HG03097 (cell line): ENCODE data around the gene ACADVL.

Experiments used
- ATAC-seq: cut with Tn5 transposase; IDR thresholded peaks from one replicate; pipeline ENCODE4 v1.9.1; 2021; ENCODE audit not compliant: unreplicated experiment, low FRiP score

ACADVL gene

DNA sequence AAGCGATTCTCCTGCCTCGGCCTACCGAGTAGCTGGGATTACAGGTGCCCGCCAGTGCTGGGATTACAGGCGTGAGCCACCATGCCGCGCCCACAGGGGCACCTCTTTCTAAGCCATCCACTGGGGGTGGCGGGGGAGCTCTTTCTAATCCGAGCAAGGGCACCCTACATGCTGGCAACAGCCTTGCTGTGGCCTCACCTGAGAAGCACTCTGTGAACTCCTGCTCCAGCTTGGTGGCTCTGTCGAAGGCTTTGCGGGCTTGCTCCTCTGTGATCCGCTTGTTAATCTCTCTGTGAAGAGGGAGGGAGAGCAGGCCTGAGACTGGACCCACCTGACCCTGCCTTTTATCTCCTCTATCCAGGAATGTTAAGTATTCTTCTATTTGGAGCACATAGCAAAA is 28.7 kb upstream of the ACADVL start:
- no peak for ATAC-seq

DNA sequence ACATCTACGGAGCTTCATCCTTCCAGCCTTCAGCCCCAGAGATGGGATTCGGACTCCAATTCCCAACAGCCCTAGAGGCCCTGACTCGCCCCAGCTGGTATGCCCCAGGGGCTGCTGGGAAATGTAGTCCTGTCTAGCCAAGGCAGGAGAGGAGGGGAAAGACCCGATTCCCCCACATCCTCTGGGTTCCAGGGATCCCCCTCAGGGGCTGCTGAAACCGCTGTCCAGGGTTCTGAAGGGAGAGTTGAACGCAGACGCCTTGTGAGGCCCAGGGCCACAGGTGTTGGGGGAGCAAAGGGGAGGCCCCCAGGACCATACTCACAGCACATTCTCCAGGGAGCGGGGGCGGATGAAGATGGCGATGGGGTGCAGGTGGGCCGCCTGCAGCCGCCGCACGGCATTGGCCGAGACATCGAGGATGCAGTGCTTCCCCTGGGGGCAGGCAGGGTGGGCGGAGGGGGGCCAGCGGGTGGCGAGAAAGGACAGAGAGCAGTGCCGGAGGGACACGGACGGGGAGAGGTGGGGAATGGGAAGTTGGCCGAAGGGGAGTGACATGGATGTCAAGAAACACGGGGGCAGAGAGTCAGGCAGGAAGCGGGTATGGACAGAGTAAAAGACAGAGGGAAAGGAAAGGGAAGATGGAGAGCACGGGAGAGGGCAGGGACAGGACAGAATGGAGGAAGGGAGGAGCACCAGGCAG is 28.0 kb upstream of the ACADVL start:
- no peak for ATAC-seq

DNA sequence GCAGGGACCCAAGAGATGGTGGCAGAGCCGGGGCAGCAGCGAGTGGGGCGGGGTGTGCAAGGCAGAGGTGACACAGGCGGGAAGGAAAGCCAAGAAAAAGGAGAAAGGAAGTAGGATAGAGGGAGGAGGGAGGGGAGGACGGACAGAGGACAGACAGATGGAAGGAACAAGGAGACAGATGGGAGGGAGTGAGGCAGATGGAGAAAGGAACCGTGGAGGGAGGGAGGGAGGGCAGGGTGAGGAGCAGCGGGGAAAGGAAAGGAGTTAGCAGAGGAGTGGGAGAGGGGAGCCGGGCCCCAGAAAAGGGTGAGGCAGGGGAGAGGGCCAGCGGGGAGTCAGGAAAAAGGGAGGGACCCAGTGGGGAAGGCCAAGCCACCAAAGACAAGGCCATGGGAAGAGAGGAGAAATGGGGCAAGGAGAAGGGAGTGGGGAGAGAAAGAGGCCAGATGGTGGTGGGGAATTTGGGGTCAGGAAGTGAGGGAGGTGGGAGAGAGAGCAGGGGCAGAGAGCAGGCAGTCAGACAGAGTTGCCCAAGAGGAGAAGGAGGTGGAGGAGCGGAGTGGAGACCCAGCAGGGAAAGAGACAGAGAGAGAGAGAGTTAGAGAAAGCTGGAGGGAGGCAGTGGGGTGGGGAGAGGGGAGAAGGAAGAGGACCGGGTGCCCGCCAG is 27.3 kb upstream of the ACADVL start:
- ATAC-seq: no peak

DNA sequence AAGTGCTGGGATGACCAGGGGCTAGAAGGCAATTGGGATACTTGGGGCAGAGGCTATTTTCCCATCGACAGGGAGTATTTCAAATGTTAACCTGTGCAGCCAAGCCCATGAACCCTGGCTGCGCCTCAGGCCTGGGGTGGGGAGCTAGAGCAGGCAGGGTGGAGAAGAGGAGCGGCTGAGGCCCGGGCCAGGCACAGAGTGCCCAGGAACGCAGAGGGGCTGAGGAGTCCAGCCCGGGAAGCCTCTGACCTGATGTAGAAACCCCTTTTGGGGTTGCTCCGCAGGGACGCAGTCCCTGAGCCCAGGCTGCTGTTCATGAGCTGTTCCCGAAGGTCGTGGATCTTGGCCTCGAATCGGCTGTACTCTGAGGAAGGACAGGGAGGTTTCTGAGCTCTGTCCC is 23.8 kb upstream of the ACADVL start:
- no peak for ATAC-seq

DNA sequence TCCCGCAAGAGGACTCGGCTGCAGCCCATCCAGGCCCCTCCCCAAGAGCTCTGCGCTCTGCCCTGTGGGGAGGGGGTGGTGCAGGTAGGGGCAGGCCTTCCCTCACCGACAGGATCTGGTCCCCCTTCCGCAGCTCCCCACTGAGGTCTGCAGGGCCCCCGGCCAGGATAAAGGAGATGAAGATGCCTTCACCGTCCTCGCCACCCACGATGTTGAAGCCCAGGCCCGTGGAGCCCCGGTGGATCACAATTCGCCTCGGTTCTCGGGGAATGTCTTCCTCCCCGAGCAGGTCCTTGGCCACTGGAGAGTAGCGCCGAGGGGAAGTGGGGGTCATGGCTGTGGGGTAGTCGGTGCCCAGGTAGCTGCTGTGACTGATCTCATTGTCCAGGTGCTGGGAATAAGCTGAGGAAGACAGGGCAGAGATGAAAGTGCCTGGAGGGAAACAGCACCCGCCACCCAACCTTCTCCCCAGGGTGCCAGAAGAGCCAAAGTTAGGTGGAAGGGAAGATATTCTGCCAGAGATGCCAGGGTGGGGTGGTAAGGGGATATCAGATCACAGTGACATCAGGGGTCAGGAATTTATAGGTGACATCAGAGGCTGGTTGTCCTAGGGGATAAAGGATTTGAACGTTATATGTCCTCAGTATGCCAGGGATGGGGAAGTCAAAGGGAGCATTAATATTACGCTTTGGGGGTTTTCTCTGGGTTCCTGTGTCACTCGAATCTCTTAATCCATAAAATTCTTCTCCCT is 22.9 kb upstream of the ACADVL start:
- no peak for ATAC-seq

DNA sequence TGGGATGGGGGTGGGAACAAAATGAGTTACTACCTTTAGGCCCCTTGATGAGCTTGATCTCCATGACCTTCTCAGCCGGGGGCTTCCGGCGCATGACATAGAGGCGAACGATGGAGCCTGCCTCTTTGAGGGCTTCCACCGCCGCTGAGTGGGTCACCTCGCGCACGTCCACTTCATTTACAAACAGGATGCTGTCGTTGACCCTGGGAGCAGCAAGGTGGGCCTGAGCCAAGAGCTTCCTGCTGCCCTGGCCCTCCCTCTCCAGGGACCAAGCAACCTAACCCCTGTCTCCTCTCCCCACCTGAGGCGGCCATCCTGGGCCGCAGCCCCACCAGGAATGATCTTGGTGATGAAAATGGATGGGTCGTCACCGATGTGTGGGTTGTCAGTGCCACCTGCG is 16.3 kb upstream of the ACADVL start:
- ATAC-seq: no peak

DNA sequence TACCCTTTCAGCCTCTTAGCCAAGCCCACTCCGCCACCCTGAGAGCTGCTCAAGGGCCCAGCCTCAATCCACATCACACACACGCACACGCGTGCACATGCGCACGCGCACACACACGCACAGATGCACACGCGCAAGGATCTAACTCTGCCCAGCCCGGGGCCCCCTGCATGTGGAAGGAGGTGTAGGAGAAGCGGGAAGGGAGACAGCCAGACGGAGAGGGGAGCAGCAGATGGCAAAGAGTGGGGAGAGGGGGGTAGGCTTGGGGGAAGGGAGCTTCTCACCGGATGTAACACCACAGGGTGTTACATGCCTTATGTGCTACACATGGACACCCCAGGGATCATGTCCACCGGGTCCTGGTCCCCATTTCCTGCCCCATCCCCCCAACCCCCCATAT is 15.4 kb upstream of the ACADVL start:
- ATAC-seq: no peak

DNA sequence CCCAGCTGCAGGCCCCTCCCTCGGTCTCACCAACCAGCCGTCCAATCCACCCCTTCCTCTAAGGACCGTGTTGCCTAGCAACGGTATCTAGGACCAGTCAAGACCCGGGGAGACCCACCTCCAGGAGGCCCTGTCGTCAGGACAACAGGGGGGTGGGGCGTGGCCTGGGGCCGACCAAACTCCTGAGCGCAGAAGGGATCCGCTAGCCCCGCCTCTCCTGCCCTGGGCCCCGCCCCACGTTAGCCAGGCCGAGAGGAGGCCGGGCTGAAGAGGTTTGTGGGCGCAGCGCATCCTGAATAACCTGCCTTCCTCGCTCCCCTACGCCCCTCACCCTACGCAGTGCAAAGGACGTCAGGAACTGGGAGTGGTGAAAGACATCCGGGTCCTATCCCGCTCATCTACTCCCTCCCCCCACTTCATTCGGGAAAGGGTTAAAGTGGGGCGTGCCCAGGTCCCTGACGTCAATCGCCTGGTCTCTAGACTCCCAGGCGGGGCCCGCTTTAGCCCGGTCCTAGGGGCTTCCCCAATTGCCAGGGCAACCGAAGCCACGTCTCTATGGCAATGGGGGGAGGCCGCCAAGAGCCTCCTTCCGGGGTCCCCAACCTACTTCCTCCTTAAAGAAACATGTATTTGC is 14.8 kb upstream of the ACADVL start:
- ATAC-seq: peak; percentile 77

DNA sequence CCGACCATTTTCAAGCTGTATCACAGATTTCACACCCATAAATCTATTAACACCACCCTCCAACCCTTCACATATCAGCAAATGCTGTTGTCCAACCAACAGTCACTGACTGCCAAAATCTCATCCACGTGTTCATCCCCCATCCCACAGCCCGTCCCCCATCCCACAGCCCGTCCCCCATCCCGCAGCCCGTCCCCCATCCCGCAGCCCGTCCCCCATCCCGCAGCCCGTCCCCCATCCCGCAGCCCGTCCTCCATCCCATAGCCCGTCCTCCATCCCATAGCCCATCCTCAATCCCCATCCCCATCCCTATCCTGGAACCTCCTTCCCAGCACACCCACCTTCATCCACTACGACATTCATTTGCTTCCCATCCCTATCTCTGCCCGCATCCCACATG is 14.2 kb upstream of the ACADVL start:
- no peak for ATAC-seq

DNA sequence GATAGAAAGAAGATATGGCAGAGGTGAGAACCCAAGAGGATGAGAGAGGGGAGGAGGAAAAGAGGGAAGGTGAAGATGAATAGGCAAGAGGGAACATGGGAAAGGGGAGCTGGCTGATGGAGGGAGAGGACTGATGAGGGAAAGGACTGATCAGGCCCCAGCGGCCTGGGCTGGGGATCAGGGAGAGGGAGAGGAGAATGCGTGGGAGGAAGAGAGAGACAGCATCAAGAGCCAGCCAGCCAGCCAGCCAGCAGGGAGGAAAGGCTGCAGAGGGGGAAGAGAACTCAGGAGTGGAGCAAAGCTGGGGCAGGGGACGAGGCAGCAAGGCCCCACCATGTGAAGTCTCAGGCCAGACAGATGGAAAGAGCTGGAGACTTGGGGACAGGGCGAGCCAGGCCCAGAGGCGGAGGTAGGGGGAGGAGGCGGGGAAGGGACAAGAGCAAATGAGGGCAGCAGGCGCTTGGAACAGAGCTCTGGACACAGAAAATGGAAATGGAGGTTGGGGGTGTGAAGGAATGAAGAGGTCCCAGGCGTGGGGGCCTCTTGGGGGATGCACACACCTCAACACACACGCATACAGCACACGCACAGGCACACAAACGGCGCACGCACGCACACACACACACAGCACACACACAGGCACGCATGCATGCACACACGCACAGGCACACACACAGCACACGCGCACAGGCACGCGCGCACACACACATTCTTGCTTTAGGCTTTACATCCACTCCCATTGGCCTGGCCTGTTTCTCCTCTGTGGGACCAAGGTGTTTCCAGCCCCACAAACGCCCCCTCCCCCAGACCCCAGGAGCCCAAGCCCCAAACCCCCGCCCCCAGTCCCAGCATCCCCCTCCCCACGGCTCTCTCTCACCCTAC is 12.4 kb upstream of the ACADVL start:
- ATAC-seq: no peak

DNA sequence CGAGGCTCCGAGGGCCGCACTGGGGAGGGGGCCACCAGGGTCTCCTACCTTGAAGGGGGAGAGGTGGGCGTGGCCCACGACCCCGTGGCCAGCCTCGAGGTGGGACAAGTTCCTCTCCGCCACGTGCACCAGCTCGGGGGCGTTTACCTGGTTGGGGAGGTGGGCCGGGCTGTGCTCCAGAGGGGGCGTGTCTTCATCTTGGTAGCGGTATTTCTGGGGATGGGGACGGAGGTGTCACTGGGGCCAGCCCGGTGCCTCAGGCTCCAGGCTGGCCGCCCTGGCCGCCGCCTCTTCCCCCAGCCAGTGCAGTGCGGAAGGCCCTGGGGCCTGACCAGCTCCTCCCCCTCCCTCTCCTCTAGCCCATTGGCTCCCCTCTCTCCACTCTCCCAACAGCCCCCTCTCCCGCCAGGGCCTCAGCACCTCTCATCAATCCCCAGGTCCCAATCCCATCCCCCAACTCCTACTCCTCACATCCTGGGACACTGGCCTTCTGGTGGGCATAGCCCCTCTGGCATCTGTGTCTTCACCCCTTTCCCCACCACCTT is 11.6 kb upstream of the ACADVL start:
- no peak for ATAC-seq

DNA sequence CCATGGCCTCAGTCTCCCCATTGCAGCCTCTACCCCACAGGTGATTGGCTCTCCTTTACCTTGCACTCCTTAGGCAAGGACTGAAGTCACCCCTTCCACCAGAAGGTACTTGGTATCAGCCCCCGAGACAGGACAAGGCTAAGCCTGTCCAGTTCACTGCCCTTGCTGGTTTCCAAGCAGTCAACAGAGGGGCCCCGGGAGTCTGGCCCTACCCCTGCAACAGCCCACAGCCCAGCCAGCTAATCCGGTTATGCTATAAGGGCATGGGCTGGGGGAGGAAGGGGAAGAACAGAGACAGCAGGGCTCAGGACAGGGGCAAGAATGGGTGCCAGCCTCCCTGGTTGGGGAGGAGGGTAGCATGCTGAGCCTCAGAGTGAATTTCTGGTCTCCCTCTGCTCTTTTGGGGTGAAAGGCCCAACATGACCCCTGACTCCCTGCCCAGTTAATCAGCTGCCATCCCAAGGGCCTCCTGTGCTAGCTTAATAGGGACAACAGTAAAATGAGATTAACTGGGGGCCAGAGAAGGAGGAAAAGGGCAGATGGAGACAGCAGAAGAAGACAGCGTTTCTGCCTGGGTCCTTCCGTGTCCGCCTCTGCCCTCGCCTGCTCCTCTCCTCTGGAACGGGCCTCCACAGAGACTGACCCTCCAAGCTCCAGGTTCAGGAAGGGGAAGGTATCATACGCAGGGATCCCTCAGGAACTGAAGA is 10.8 kb upstream of the ACADVL start:
- ATAC-seq: no peak

DNA sequence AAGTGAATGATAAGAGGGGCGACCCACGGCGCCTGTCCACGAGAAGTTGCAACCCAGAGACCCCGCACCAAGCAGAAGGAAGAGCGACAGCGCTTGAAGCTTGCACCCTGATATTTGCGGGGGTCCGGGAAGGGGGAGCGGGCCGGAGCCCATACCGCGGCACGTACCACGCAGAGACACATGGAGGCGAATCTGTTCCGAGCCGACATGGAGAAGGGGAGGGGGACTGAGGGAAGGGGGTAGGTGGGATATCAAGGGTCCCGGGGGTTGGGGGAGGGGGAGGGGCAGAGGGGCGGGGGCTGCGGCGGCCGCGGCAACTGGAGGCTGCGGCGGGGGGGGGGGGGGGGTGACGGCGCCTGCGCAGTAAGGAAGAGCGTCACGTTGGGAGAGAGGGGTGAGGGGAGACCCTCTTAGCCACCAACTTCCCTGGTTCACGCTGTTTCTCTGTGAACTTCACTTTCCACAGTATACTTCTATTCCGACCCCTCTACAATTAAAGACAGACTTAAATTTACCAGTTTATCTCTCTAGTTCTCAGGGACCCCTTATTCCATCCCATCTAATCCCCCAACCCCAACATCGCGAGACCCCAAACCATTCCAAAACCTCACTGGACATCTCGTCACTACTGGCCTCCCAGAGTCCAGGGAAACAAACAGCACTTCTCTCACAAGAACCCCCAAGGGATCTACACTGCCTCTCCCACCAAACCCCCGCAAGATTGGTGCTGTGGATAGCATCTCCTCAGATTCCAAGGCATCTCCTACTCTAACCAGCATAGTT is 8.1 kb upstream of the ACADVL start:
- ATAC-seq: no peak

DNA sequence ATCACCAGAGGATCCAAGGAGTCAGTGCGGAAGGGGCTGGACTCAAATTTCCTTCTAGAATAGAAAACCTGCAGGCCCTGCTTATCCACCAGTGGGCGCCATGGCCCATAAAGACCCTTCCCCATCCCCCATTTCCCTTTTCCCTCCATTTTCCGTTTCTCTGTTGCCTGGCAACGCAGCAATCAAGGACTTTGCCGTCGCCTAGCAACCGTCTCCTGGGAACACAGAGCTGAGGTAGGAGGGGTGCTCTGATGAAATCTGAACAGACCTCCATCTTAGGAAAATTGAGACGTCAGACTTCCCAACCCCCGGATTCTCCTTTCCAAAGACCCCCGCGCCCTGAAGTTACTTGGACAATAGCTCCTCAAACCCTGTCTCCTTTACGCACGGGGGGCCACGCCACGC is 5.8 kb upstream of the ACADVL start:
- peak; percentile 6 for ATAC-seq

DNA sequence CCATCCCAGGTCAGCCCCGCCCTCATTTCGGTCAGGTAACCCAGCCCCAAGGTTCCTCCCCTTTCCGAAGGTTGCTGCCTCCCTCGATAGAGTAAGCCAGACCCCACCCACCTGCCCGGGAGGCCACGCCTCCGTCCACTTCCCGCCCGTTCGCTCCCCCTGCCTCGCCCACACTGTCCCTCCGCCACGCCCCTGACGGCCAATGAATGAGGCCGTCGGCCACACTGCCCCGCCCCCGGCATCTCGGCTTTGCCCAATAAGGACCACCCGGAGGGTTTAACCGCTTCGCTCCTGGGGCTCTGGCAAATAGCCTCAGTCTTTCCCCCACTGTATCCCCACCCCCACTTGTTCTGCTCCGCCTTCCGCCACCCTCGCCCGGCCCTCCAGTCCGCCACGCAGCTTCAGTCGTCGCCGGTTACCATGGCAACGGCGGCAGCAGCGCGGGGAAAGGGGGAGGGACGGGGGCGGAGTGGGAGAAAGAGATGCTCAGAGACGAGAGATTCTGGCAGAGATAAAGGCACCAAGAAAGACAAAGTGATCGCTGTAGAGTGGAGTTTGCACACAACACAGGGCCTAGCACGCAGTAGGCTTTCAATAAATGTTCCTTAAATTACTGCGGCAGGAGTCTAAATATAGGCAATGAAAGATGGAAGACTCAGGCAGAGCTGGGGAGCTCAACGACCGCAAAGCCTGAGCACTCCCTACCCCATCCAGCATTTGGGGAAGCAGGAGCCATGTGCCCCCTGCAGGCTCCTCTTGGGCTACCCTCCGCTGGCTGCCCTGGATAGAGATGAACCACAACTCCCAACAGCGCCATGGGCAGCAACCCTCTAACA is 5.2 kb upstream of the ACADVL start:
- ATAC-seq: peak; percentile 71

DNA sequence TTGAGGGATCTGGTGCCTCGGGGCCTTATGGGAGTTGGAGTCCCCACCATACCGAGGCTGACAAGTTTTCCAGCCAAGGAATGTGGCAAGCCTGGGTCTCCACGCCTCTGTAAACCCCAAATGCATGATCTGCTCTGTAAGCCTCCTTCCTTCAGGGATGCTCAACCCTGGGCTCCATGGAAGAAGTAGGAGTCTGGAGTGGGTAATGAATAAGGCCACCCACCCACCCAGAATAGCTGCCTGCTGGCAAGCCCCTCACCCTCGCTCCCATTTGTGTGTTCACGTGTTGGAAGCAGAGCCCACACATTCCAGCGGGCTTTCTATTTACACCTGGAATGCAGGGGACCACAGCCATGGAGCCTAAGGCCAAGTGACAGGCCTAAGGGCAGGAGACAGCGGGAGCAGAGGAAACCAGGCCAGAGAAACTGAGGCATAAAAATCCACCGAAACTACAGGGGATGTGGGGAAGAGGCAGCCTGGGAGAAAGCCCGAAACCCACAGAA is 4.6 kb upstream of the ACADVL start:
- no peak for ATAC-seq

DNA sequence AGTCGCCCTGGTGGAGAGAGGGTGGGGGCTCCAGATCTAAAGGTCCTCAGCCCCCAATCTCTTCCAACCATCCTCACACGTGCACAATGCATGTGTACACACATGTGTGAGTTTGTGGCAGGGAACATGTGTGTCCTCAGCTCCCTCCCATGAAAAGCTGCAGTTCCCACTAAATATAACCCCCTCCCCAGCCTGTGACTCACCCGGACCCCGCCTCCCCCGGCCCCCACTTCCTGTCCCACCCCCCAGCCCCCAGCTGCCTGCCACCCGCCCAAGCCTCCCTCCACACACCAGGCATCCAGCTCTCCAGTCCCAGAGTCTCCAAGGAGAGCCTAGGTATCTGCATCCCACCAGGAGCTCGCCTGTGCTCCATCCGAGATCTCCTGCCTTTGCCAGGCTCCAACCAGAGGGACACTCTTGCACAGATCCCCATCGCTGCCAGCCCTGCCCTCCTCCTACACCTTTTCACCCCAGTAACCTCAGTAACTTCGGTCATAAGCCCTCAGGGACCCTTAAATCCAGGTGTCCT is 4.0 kb upstream of the ACADVL start:
- ATAC-seq: no peak
